Naive thymus-derived CD8-positive, alpha-beta T cell (primary cell): Measurements from ENCODE around the gene CA6. TPM values are rescaled to one million over a fixed set of nuclear protein-coding genes. Genes with fewer than 3 reads are reported as not detected.
A peak's percentile ranks its signal among the peaks of the same experiment; 100 is the strongest.
"Not testable (repeated sequence)": the region's sequence is repeated elsewhere in the genome, so short reads cannot be mapped to it uniquely, and the experiment has no call there.

ENCODE experiments used
- ATAC-seq, 2 donors: fragments of 150-1000 bp; cut with Tn5 transposase in 1 of 2; sonication (Bioruptor Pico), chemical (Tn5 transposase) in 1 of 2; 1 replicate in 1 of 2; 2 replicates in 1 of 2; pipeline ENCODE4 v1.10.0; 2021; ENCODE audit warnings: mild to moderate bottlenecking in 2 of 2, moderate library complexity in 2 of 2
- POLR2A ChIA-PET: fragments of 350-600 bp; sonication (Branson Sonifier 250); formaldehyde crosslinking; loops from one replicate; lab custom pipeline; 2021; ENCODE audit warnings: antibody characterized with exemption; lab: Charles Lee
- DNase-seq, 10 donors: peaks; one replicate each; pipeline versions ENCODE4 v3.0.0 to v3.0.0-alpha.2; 2020 to 2022
- H3K27ac Mint-ChIP-seq, 10 donors: one replicate each; pipeline ENCODE4 v1.8.0; 2020 to 2022; ENCODE audit warnings: mild to moderate bottlenecking in 10 of 10, mixed read lengths in 10 of 10, moderate library complexity in 4 of 10, inconsistent platforms in 1 of 10
- H3K27me3 Mint-ChIP-seq, 5 donors: one replicate each; pipeline ENCODE4 v1.8.0; 2021 to 2022; ENCODE audit warnings: mixed read lengths in 5 of 5
- H3K36me3 Mint-ChIP-seq, 3 donors: one replicate each; pipeline ENCODE4 v1.8.0; 2020 to 2022; ENCODE audit warnings: mixed read lengths in 3 of 3, mild to moderate bottlenecking in 2 of 3, inconsistent platforms in 1 of 3
- H3K4me1 Mint-ChIP-seq, 4 donors: one replicate each; pipeline ENCODE4 v1.8.0; 2021 to 2022; ENCODE audit warnings: mixed read lengths in 4 of 4
- H3K4me3 Mint-ChIP-seq, 10 donors: one replicate each; pipeline ENCODE4 v1.8.0; 2020 to 2022; ENCODE audit warnings: mild to moderate bottlenecking in 10 of 10, mixed read lengths in 10 of 10, moderate library complexity in 6 of 10, inconsistent platforms in 1 of 10
- H3K9me3 Mint-ChIP-seq, 9 donors: one replicate each; pipeline ENCODE4 v1.8.0; 2020 to 2022; ENCODE audit warnings: mixed read lengths in 9 of 9, mild to moderate bottlenecking in 3 of 9, inconsistent platforms in 1 of 9, moderate library complexity in 1 of 9
- polyA plus RNA-seq, 3 donors: library from polyadenylated mRNA; unstranded; fragments of 300-500 nt; fragmentation: Illumina TruSeq; gene quantifications; one replicate each; pipeline ENCODE4 v1.2.3, GENCODE V29; 2021
- total RNA-seq, 8 experiments: library from RNA in 2 of 8; stranded (reverse) in 2 of 8; gene quantifications; one replicate each; pipeline ENCODE4 v1.2.3 and lab custom pipeline; 2021 to 2026

The CA6 gene
- total and polyA plus RNA-seq, 5 experiments from 2014 or later = 5.9 to 53.7 (median 11.5) TPM

- peaks cover 0 to 2% (median 0%) of the 10 kb centered on the region in 9 donors for H3K9me3 Mint-ChIP-seq
- DNase-seq = no peak
- peak overlapping the region; percentile 24 to 95 (median 84) for H3K27ac Mint-ChIP-seq
- POLR2A ChIA-PET = interaction anchor here (0.8 to 39.0 kb wide), 3 partner anchors 18 to 37 kb away, joined by 7 to 1378 read pairs (median 543); partner anchors contain the start of gene CA6
- no peaks in the 10 kb centered on the region for H3K36me3 Mint-ChIP-seq
- H3K4me1 Mint-ChIP-seq = peaks cover 23 to 90% (median 69%) of the 10 kb centered on the region in 4 donors
- ATAC-seq = no peak
- H3K4me3 Mint-ChIP-seq = peak overlapping the region in 4 of 10 donors; percentile 10 to 59 (median 33)
- H3K27me3 Mint-ChIP-seq = no peaks in the 10 kb centered on the region
Observed at GRCh38 chr1:8950309-8950708, 4.6 kb downstream of the CA6 start.

DNA sequence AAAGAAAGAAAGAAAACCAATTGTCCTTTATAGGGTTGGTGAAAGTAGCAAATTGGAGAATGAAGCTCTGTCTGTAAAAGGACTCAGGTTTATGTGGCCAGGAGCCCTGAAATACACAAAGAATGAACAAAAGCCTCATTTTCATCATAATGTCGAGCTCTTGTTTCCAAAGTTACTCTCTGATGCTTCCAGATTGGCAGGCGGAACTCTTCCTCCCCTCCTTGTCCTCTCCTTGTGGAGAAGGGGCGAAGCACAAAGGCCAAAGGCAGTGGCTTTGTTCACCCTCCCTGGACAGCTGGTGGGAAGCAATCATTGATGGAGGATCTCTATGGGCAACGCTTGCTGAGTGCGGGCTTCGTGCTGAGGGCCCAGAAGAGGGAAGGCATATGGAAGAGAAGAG lies 5.6 kb downstream of the CA6 start:
- peak overlapping the region; percentile 73 to 95 (median 84) for H3K27ac Mint-ChIP-seq

GRCh38 chr1:8955406-8955805 lies 9.7 kb downstream of the CA6 start:
- no peaks in the 10 kb centered on the region for H3K27me3 Mint-ChIP-seq
- H3K9me3 Mint-ChIP-seq = peaks cover 0 to 12% (median 5%) of the 10 kb centered on the region in 9 donors
- POLR2A ChIA-PET = interaction anchor here (0.8 to 39.0 kb wide), 3 partner anchors 12 to 31 kb away, joined by 4 to 1378 read pairs (median 543); partner anchors contain the start of gene CA6
- DNase-seq (no peak), ATAC-seq (no peak)
- peaks cover 11 to 35% (median 12%) of the 10 kb centered on the region in 3 donors for H3K36me3 Mint-ChIP-seq
- peak overlapping the region; percentile 19 to 93 (median 86) for H3K27ac Mint-ChIP-seq
- H3K4me1 Mint-ChIP-seq = peaks cover 30 to 76% (median 63%) of the 10 kb centered on the region in 4 donors
- peak overlapping the region in 1 of 10 donors; percentile 50 for H3K4me3 Mint-ChIP-seq

More for the DNA sequence above, 5.6 kb downstream of the CA6 start:
- Mint-ChIP-seq H3K9me3 (peaks cover 0 to 2% (median 0%) of the 10 kb centered on the region in 9 donors), H3K4me1 (peaks cover 27 to 89% (median 68%) of the 10 kb centered on the region in 4 donors), H3K4me3 (peak overlapping the region in 3 of 10 donors; percentile 11 to 77 (median 30)), H3K27me3 (no peaks in the 10 kb centered on the region), H3K36me3 (peaks cover 0 to 6% (median 0%) of the 10 kb centered on the region in 3 donors)
- DNase-seq (no peak), ATAC-seq (no peak)
- POLR2A ChIA-PET = interaction anchor here (24.2 to 39.0 kb wide), 2 partner anchors 17 to 23 kb away, joined by 543 to 1378 read pairs; partner anchors contain the start of gene CA6

- H3K27me3 Mint-ChIP-seq = no peaks in the 10 kb centered on the region
- POLR2A ChIA-PET = interaction anchor here (1.1 to 39.0 kb wide), 4 partner anchors 11 to 79 kb away, joined by 3 to 1378 read pairs (median 274); partner anchors contain the start of genes CA6 and ENO1
- H3K36me3 Mint-ChIP-seq = peaks cover 15 to 48% (median 21%) of the 10 kb centered on the region in 3 donors
- ATAC-seq (peak; percentile 47 to 59), DNase-seq (no peak)
- peak overlapping the region in 8 of 10 donors; percentile 10 to 66 (median 42) for H3K4me3 Mint-ChIP-seq
- H3K9me3 Mint-ChIP-seq = peaks cover 0 to 20% (median 9%) of the 10 kb centered on the region in 9 donors
- H3K27ac Mint-ChIP-seq = peak overlapping the region; percentile 75 to 93 (median 88)
- H3K4me1 Mint-ChIP-seq = peaks cover 33 to 76% (median 67%) of the 10 kb centered on the region in 4 donors
Observed at GRCh38 chr1:8956461-8957349, 11.0 kb downstream of the CA6 start.

DNA sequence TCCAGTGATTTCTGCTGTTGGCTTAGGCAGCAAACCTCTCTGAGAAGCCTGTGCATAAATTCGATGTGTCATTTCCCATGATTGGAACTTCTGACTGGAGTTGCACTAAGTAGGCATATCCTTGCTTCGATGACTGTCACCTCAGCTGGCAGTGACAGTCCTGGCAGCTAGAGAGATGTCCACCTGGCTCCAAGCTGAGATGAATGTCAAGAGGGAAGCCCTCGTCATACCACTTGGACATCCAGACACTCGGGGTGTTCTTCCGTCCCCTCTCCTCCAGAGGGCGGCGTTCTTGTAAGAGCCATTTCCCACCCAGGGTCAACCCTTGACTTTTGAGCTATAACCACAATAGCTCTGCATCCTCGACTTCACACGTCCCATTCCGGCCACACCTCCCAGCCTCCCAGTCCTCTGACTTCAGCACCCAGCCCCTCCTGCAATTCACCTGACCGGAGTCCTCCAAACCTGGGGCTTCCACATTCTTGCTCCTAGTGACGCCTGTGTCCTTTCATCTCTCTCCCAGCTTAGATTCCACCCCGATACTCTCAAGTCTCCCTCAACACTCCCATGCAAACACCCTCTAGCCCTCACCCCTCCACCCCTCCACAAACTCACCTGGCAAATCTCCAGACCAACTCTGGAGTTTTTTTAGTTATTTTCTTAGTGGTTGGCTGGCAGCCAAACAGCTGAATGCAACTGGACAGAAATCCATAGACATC lies 17.3 kb downstream of the CA6 start:
- peak in 6 of 10 donors; percentile 30 to 52 (median 45) for DNase-seq
- POLR2A ChIA-PET = interaction anchor here (0.6 to 21.1 kb wide), 11 partner anchors 8 to 88 kb away, joined by 3 to 955 read pairs (median 12); partner anchors contain the start of genes CA6 and ENO1

GRCh38 chr1:8963963-8964362 lies 18.3 kb downstream of the CA6 start:
- ATAC-seq (no peak), DNase-seq (no peak)
- Mint-ChIP-seq H3K4me3 (peak overlapping the region; percentile 85 to 100 (median 91)), H3K9me3 (peaks cover 0 to 16% (median 9%) of the 10 kb centered on the region in 9 donors), H3K4me1 (peaks cover 36 to 77% (median 68%) of the 10 kb centered on the region in 4 donors), H3K27me3 (no peaks in the 10 kb centered on the region), H3K27ac (peak overlapping the region; percentile 91 to 99 (median 94)), H3K36me3 (peaks cover 29 to 88% (median 52%) of the 10 kb centered on the region in 3 donors)
- POLR2A ChIA-PET = interaction anchor here (0.6 to 21.1 kb wide), 11 partner anchors 7 to 89 kb away, joined by 3 to 955 read pairs (median 12); partner anchors contain the start of genes CA6 and ENO1

More for the DNA sequence above, 17.3 kb downstream of the CA6 start:
- Mint-ChIP-seq H3K9me3 (peaks cover 0 to 20% (median 9%) of the 10 kb centered on the region in 9 donors), H3K27me3 (no peaks in the 10 kb centered on the region), H3K36me3 (peaks cover 34 to 89% (median 52%) of the 10 kb centered on the region in 3 donors), H3K27ac (peak overlapping the region; percentile 91 to 99 (median 94)), H3K4me1 (peaks cover 42 to 87% (median 77%) of the 10 kb centered on the region in 4 donors), H3K4me3 (peak overlapping the region; percentile 85 to 100 (median 91))
- peak; percentile 29 to 49 for ATAC-seq

GRCh38 chr1:8965121-8965820 lies 19.6 kb downstream of the CA6 start:
- H3K4me3 Mint-ChIP-seq = peak overlapping the region; percentile 85 to 100 (median 91)
- ATAC-seq (no peak), DNase-seq (no peak)
- H3K27me3 Mint-ChIP-seq = no peaks in the 10 kb centered on the region
- H3K9me3 Mint-ChIP-seq = peaks cover 0 to 10% (median 5%) of the 10 kb centered on the region in 9 donors
- POLR2A ChIA-PET = interaction anchor here (0.6 to 21.1 kb wide), 7 partner anchors 17 to 864 kb away, joined by 3 to 955 read pairs (median 12); partner anchors contain the start of genes CA6 and ENO1
- H3K27ac Mint-ChIP-seq = peak overlapping the region; percentile 91 to 99 (median 94)
- peaks cover 33 to 87% (median 60%) of the 10 kb centered on the region in 3 donors for H3K36me3 Mint-ChIP-seq
- peaks cover 33 to 72% (median 64%) of the 10 kb centered on the region in 4 donors for H3K4me1 Mint-ChIP-seq

GRCh38 chr1:8966606-8967005 lies 20.9 kb downstream of the CA6 start:
- H3K4me3 Mint-ChIP-seq = peak overlapping the region; percentile 86 to 100 (median 98)
- peaks cover 34 to 79% (median 49%) of the 10 kb centered on the region in 3 donors for H3K36me3 Mint-ChIP-seq
- DNase-seq (no peak), ATAC-seq (peak; percentile 2 to 3)
- peaks cover 30 to 68% (median 65%) of the 10 kb centered on the region in 4 donors for H3K4me1 Mint-ChIP-seq
- H3K9me3 Mint-ChIP-seq = peaks cover 0 to 3% (median 0%) of the 10 kb centered on the region in 9 donors
- peak overlapping the region; percentile 91 to 99 (median 96) for H3K27ac Mint-ChIP-seq
- H3K27me3 Mint-ChIP-seq = no peaks in the 10 kb centered on the region
- POLR2A ChIA-PET = interaction anchor here (0.5 to 21.1 kb wide), 7 partner anchors 10 to 149 kb away, joined by 5 to 955 read pairs (median 8); partner anchors contain the start of genes CA6 and RERE

DNA sequence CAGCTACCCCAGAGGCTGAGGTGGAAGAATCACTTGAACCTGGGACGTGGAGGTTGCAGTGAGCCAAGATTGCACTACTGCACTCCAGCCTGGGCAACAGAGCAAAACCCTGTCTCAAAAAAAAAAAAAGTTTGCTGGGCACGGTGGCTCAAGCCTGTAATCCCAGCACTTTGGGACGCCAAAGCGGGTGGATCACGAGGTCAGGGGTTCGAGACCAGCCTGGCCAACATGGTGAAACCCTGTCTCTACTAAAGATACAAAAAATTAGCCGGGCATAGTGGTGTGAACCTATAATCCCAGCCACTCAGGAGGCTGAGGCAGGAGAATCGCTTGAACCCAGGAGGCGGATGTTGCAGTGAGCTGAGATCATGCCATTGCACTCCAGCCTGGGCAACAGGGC lies 23.2 kb downstream of the CA6 start:
- POLR2A ChIA-PET = interaction anchor here (0.7 to 21.1 kb wide), 5 partner anchors 17 to 91 kb away, joined by 3 to 955 read pairs (median 292); partner anchors contain the start of genes CA6 and ENO1
- not testable (repeated sequence) for H3K9me3 Mint-ChIP-seq, DNase-seq, ATAC-seq, H3K27me3 Mint-ChIP-seq
- peak overlapping the region; percentile 94 to 100 (median 97) for H3K27ac Mint-ChIP-seq
- H3K4me1 Mint-ChIP-seq = peaks cover 29 to 72% (median 61%) of the 10 kb centered on the region in 4 donors
- peaks cover 34 to 58% (median 41%) of the 10 kb centered on the region in 3 donors for H3K36me3 Mint-ChIP-seq
- peak overlapping the region; percentile 88 to 100 (median 98) for H3K4me3 Mint-ChIP-seq

DNA sequence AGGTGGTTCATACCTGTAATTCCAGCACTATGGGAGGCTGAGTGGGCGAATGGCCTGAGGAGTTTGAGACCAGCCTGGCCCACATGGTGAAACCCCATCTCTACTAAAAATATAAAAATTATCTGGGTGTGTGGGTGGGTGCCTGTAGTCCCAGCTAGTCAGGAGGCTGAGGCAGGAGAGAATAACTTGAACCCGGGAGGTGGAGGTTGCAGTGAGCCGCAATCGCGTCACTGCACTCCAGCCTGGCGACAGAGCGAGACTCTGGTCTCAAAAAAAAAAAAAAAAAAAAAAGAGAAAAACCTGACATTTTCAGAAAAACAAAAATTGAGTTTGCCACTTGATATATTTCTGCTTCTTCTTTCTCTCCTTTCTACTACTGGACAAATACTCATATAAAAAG lies 24.3 kb downstream of the CA6 start:
- Mint-ChIP-seq H3K27me3 (no peaks in the 10 kb centered on the region), H3K4me3 (peak overlapping the region; percentile 88 to 100 (median 98)), H3K27ac (peak overlapping the region; percentile 94 to 100 (median 97)), H3K4me1 (peaks cover 21 to 62% (median 56%) of the 10 kb centered on the region in 4 donors), H3K9me3 (peaks cover 0 to 3% (median 0%) of the 10 kb centered on the region in 9 donors), H3K36me3 (peaks cover 29 to 49% (median 39%) of the 10 kb centered on the region in 3 donors)
- ATAC-seq (peak; percentile 10 to 29), DNase-seq (peak; percentile 34 to 79 (median 60))
- POLR2A ChIA-PET = interaction anchor here (0.6 to 21.1 kb wide), 10 partner anchors 9 to 815 kb away, joined by 3 to 955 read pairs (median 10); partner anchors contain the start of genes CA6, ENO1 and RERE
